ENCODE results near the gene CENPW.

- TF ChIP-seq REST (IDR thresholded peaks at IDR 0.05; ENCODE audit: insufficient read depth in 1 of 2, low read depth in 2 of 2, low read length in 1 of 2) (no peak), CTCF (IDR thresholded peaks at IDR 0.05) (no peak), POLR2AphosphoS5 (IDR thresholded peaks at IDR 0.05; ENCODE audit: low read depth, low read length) (no peak)
These were observed 56.2 kb downstream of the CENPW start for GRCh38 chr6:126396131-126396530.
